HG03159 (cell line): ENCODE data around the gene AIF1L.
"Not testable (repeated sequence)": the region's sequence is repeated elsewhere in the genome, so short reads cannot be mapped to it uniquely, and the experiment has no call there.

Source experiments
- ATAC-seq: cut with Tn5 transposase; IDR thresholded peaks from one replicate; pipeline ENCODE4 v1.9.1; 2021; ENCODE audit warnings: mild to moderate bottlenecking, moderate library complexity; ENCODE audit not compliant: unreplicated experiment

Gene AIF1L

GRCh38 chr9:131117762-131118145 lies 21.4 kb downstream of the AIF1L start:
- ATAC-seq: no peak

- ATAC-seq: no peak
Observed at GRCh38 chr9:131119600-131119999, 23.3 kb downstream of the AIF1L start.

- ATAC-seq: no peak
Observed at GRCh38 chr9:131120620-131121228, 24.4 kb downstream of the AIF1L start.

DNA sequence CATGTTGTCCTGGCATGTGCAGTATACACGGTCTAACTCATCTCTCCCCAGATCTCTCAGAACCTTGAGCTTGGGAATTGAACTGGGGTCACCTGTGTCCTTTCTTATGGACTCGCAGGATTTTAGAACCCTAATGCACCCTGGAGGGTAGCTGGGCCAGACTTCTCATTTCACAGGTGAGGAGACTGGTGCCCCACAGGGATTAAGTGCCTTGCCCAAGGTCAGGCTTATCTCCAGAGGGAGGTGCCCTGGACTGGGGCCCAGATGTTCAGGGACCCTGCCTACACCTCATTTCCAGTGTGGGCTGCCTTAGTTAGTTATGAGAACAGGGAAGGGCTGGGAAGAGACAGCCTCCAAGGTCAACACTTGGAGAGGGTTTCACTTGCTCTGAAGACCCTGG lies 25.0 kb downstream of the AIF1L start:
- ATAC-seq: no peak

DNA sequence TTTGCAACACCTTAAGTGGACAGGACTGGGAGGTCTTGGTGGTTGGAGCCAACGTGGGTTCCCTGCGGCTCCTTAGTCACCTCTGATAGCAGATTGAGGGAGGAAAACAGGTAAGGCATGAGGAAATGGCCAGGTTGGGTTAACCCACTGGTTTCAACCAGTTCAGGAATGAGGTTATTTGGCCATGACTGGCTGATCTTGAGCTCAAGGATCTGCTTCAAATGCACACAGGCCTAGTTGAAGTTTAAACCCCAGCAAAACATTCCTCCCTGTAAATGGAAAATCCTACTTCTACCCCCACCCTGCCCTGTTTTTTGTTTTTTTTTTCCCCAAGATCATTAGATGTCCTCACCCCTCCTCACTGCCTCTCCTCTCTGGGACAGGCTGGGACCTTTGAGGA lies 25.8 kb downstream of the AIF1L start:
- no peak for ATAC-seq

GRCh38 chr9:131125038-131125287 lies 28.6 kb downstream of the AIF1L start:
- ATAC-seq: no peak

- ATAC-seq: peak; percentile 97
Observed at GRCh38 chr9:131125288-131126058, 29.1 kb downstream of the AIF1L start, which contains the start of gene NUP214. TSS of gene NUP214 (plus strand) at chr9:131125586. CDS start at chr9:131125705, 119 bp downstream.

DNA sequence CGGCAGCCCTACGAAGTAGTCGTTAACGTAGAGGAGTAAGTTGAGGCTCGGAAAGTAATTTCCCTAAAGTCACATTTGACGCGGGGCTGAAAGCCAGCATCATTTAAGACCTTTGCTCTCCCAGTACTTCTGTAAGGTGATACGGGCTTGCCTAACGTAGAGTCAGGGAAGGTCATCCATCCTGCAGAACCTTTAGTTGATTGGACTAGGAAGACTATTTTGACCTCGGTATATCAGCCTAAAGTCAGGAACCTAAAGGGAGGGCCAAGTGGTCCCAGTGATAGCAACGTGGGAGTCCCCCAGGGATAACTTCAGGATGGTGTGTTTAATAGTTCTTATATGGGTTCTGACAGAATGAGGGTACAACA lies 29.7 kb downstream of the AIF1L start:
- no peak for ATAC-seq

DNA sequence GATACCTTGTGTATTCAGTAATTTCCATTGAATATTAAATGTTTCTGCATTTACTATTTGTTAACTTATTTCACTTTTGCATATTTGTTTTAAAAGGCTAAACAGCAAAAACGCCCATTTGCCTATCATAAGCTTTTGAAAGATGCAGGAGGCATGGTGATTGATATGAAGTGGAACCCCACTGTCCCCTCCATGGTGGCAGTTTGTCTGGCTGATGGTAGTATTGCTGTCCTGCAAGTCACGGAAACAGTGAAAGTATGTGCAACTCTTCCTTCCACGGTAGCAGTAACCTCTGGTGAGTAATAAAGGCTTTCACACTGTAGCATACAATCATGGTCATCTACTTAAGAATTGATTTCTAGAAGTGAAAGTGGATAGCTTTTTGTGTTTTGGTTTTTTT lies 32.9 kb downstream of the AIF1L start:
- no peak for ATAC-seq

- no peak for ATAC-seq
Observed at GRCh38 chr9:131138676-131139075, 42.3 kb downstream of the AIF1L start.

DNA sequence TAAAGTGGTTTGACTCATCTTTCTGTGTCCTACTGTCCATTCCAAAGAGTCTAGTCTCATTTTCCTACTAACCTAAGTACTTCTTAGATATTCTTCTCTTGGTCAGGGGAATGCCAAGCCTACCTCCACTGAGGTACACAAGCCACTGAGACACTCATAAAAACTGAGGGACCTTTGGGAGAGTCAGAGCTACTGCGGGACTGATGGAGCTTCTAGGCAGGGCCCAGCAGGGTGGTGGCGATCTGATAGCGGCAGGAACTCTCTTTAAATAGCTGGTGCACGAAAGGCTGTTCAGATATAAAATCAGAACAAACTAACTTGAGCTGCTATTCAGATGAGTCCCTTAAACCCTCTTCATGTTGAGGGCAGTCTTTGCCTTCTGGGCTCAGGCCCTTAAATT lies 43.8 kb downstream of the AIF1L start:
- no peak for ATAC-seq

- no peak for ATAC-seq
Observed at GRCh38 chr9:131140550-131140949, 44.2 kb downstream of the AIF1L start.

- no peak for ATAC-seq
Observed at GRCh38 chr9:131142160-131142559, 45.8 kb downstream of the AIF1L start.

DNA sequence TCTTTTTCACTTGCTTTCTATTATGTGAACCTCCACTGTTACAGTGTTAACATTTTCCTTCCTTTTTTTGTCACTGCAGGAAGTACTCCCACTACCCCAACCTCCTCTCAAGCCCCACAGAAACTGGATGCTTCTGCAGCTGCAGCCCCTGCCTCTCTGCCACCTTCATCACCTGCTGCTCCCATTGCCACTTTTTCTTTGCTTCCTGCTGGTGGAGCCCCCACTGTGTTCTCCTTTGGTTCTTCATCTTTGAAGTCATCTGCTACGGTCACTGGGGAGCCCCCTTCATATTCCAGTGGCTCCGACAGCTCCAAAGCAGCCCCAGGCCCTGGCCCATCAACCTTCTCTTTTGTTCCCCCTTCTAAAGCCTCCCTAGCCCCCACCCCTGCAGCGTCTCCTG lies 47.9 kb downstream of the AIF1L start:
- ATAC-seq: no peak

- ATAC-seq: no peak
Observed at GRCh38 chr9:131145245-131145644, 48.9 kb downstream of the AIF1L start.

- no peak for ATAC-seq
Observed at GRCh38 chr9:131146186-131146585, 49.9 kb downstream of the AIF1L start.

DNA sequence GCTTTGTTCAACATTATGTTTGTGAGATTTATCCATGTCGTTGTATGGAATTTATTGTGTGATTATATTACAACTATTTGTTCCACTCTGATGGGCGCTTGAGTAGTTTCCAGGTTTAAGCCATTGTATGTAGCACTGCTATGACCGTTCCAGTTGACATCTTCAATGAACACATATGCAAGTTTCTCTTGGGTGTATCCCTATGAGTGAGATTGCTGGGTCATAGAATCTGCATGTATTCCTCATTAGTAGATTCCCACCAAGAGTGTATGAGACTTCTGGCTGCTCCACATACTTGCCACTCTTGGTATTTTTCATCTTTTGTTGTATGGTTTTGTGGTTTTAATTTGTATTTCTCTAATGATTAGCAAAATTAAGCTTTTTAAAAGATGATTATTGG lies 51.9 kb downstream of the AIF1L start:
- ATAC-seq: no peak

GRCh38 chr9:131148966-131149687 lies 52.8 kb downstream of the AIF1L start:
- ATAC-seq: no peak

- ATAC-seq: no peak
Observed at GRCh38 chr9:131149688-131150053, 53.3 kb downstream of the AIF1L start.

- ATAC-seq: no peak
Observed at GRCh38 chr9:131153595-131153994, 57.3 kb downstream of the AIF1L start.

DNA sequence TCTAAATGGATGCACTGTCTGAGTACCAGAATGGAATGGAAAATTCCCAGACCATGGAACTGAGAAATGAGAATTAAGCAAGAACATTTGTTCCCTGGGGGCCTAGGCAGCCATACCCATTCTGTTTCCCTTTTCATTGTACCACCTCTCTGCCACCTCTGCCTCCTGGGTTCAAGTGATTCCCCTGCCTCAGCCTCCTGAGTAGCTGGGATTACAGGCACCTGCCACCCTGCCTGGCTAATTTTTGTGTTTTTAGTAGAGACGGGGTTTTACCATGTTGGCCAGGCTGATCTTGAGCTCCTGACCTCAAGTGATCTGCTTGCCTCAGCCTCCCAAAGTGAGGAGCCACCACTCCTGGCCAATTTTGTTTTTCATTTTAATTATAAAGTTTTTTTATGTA lies 62.3 kb downstream of the AIF1L start:
- ATAC-seq: not testable (repeated sequence)

DNA sequence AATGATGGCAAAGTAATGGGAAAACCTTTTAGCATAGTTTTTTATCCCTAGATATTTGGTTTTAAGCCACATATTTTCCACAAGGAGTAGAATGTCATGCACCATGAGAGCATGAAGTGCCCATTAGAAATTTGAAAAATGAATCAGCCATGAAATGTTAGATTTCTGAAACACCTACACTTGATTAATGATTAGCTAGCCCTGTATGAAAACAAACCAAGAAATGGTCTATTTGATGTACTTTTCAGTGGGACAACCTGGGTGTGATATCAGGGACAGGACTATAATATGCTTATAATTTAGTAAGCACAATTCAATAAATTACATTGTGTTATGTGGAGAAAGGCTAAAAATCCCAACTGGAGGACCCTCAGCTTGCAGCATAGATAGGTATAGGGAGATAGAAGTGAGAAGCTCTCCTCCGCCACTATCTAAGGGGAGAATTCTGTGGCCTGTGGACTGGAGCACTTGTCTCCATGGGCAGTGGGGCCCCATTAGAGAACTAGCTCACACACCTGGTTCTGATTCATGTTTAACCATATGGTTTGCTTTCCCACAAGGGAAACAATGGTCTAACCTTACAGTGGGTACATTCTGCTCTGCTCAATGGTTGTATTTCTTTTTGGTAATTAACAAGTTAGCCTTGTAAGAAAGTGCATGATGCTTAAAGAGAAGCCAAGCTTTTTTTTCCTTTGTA lies 64.2 kb downstream of the AIF1L start:
- ATAC-seq: no peak
